Measurements from ENCODE around the gene R3HDM1.
"Not testable (repeated sequence)": the region's sequence is repeated elsewhere in the genome, so short reads cannot be mapped to it uniquely, and the experiment has no call there.

The R3HDM1 gene

DNA sequence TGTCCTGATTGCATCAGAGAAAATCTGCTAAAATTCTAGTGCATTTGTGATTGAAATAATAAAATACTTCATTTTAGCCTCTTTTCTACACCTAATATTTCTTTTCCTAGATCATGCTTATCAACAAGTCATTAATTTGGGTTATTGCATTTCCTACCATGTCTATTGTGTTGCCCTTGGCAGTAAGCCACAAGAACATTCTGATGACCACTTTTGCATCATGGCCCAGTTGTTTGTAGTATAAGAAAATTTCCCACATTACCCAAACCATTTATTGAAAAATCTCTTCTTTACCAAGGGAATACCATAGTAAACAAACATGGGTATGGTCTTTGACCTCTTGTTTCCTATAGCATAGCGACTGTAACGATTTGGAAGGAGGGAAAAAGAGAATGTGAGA, 76.3 kb downstream of the R3HDM1 start:
- no peak overlapping the region for H3K4me3 Mint-ChIP-seq

GRCh38 chr2:135612319-135612718, 81.0 kb downstream of the R3HDM1 start:
- no peak overlapping the region for H3K4me3 Mint-ChIP-seq
- no peak overlapping the region for H3K27ac Mint-ChIP-seq
- peaks cover 23% of the 10 kb centered on the region for H3K36me3 Mint-ChIP-seq
- ATAC-seq: no peak
- no peaks in the 10 kb centered on the region for H3K4me1 Mint-ChIP-seq
- no peaks in the 10 kb centered on the region for H3K9me3 Mint-ChIP-seq
- no peaks in the 10 kb centered on the region for H3K27me3 Mint-ChIP-seq

More for the DNA sequence above, 76.3 kb downstream of the R3HDM1 start:
- Mint-ChIP-seq H3K9me3 (no peaks in the 10 kb centered on the region), H3K27me3 (no peaks in the 10 kb centered on the region), H3K27ac (no peak overlapping the region), H3K36me3 (peaks cover 44% of the 10 kb centered on the region), H3K4me1 (no peaks in the 10 kb centered on the region)
- ATAC-seq: no peak

DNA sequence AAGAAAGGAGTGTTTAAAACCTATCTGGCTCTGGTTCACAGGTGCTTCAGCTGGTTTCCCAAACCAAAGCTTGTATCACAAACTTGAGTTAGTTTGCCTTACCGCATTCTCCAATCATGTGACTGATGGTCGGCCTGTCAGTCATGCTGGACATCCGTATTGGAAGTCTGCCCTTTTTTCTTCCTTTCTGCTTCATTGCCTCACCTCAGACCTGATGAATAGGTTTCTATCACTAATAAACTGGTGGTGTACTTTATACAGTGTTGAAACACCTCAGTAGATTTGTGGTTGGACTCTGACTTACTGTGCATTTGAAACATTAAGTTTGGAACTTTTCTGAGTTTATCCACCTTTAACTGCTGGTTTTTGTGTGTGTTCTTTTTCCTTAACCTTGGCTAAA, 84.1 kb downstream of the R3HDM1 start:
- no peaks in the 10 kb centered on the region for H3K9me3 Mint-ChIP-seq
- no peak for ATAC-seq
- H3K27me3 Mint-ChIP-seq: no peaks in the 10 kb centered on the region
- H3K36me3 Mint-ChIP-seq: peaks cover 12% of the 10 kb centered on the region
- H3K27ac Mint-ChIP-seq: no peak overlapping the region
- no peak overlapping the region for H3K4me3 Mint-ChIP-seq
- H3K4me1 Mint-ChIP-seq: no peaks in the 10 kb centered on the region

DNA sequence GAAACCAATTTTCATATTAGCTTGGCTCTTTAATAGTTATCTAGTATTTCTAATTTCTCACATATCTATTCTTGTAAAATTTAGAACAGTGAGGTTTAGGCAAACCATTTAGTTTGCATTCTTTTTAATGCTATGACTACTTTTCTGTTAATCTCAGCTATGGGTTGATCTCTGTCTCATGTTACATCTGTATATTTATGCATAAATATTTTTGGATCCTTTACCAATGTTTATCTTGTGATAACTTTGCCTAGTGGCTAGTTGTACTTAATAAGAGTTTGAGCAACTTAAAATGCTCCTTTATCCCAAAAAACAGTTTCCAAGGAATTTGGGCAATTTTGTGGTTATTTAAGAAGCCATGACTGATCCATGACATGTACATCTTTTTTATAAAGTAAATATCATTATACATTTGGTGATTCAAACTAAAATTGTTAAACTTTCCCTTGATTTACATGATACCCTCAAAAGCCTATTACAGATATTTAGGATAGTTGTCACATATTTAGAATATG, 86.3 kb downstream of the R3HDM1 start:
- peaks cover 12% of the 10 kb centered on the region for H3K36me3 Mint-ChIP-seq

DNA sequence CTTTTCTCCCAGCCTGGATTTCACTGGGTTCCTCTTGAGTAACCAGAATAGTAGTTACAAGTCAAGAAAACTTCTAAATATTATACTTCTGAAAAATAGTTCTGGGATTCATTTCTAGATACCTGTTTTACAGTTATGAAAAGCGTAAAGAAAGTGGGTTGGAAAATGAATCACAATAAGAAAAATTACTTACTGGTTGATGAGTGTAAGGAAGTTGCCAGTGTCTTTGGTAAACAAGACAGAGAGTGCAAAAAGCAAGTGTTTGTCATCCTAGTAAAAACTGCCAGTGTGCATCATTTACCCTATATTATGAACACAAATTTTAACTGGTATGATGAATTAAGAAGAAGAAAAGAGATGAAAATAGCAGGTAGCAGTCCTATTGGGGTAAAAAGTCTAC, 88.9 kb downstream of the R3HDM1 start:
- H3K27me3 Mint-ChIP-seq: no peaks in the 10 kb centered on the region
- no peak overlapping the region for H3K4me3 Mint-ChIP-seq
- peaks cover 31% of the 10 kb centered on the region for H3K36me3 Mint-ChIP-seq
- H3K4me1 Mint-ChIP-seq: no peaks in the 10 kb centered on the region
- ATAC-seq: no peak
- H3K9me3 Mint-ChIP-seq: no peaks in the 10 kb centered on the region
- H3K27ac Mint-ChIP-seq: no peak overlapping the region

More for the DNA sequence above, 86.3 kb downstream of the R3HDM1 start:
- Mint-ChIP-seq H3K27me3 (no peaks in the 10 kb centered on the region), H3K9me3 (no peaks in the 10 kb centered on the region), H3K27ac (no peak overlapping the region), H3K4me3 (no peak overlapping the region), H3K4me1 (no peaks in the 10 kb centered on the region)
- ATAC-seq: no peak

GRCh38 chr2:135629520-135629919, 98.2 kb downstream of the R3HDM1 start:
- H3K27ac Mint-ChIP-seq: no peak overlapping the region
- H3K4me3 Mint-ChIP-seq: no peak overlapping the region
- no peaks in the 10 kb centered on the region for H3K9me3 Mint-ChIP-seq
- no peaks in the 10 kb centered on the region for H3K4me1 Mint-ChIP-seq
- no peaks in the 10 kb centered on the region for H3K27me3 Mint-ChIP-seq
- ATAC-seq: no peak
- H3K36me3 Mint-ChIP-seq: peaks cover 21% of the 10 kb centered on the region

DNA sequence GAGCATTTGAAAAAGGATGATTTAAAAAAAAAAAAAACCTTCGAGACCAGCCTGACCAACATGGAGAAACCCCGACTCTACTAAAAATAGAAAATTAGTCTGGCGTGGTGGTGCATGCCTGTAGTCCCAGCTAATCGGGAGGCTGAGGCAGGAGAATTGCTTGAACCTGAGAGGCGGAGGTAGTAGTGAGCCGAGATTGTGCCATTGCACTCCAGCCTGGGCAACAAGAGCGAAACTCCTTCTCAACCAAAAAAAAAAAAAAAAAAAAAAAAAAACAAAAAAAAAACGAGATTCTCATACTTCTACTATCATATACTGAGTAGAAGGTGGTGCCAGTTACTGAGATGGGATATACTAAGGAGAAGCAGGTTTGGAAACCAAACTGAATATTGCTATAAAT, 98.8 kb downstream of the R3HDM1 start:
- H3K36me3 Mint-ChIP-seq: peaks cover 16% of the 10 kb centered on the region
- not testable (repeated sequence) for H3K4me3 Mint-ChIP-seq, ATAC-seq, H3K27me3 Mint-ChIP-seq, H3K9me3 Mint-ChIP-seq, H3K4me1 Mint-ChIP-seq, H3K27ac Mint-ChIP-seq

- Mint-ChIP-seq H3K4me1 (no peaks in the 10 kb centered on the region), H3K9me3 (no peaks in the 10 kb centered on the region), H3K36me3 (peaks cover 14% of the 10 kb centered on the region), H3K27ac (no peak overlapping the region), H3K4me3 (no peak overlapping the region), H3K27me3 (no peaks in the 10 kb centered on the region)
- ATAC-seq: no peak
Observed at GRCh38 chr2:135630488-135630887, 99.2 kb downstream of the R3HDM1 start.

- Mint-ChIP-seq H3K4me1 (peaks cover 9% of the 10 kb centered on the region), H3K9me3 (no peaks in the 10 kb centered on the region), H3K36me3 (peaks cover 21% of the 10 kb centered on the region), H3K4me3 (no peak overlapping the region), H3K27me3 (no peaks in the 10 kb centered on the region), H3K27ac (no peak overlapping the region)
- ATAC-seq: no peak
Observed at GRCh38 chr2:135633582-135633981, 102.3 kb downstream of the R3HDM1 start.

GRCh38 chr2:135635212-135635835, 104.0 kb downstream of the R3HDM1 start:
- no peak for ATAC-seq
- Mint-ChIP-seq H3K27ac (no peak overlapping the region), H3K4me1 (peaks cover 9% of the 10 kb centered on the region), H3K4me3 (no peak overlapping the region), H3K36me3 (peaks cover 16% of the 10 kb centered on the region), H3K9me3 (no peaks in the 10 kb centered on the region), H3K27me3 (no peaks in the 10 kb centered on the region)

GRCh38 chr2:135636982-135637381, 105.7 kb downstream of the R3HDM1 start:
- no peak overlapping the region for H3K4me3 Mint-ChIP-seq
- H3K27me3 Mint-ChIP-seq: no peaks in the 10 kb centered on the region
- no peak for ATAC-seq
- no peaks in the 10 kb centered on the region for H3K9me3 Mint-ChIP-seq
- H3K4me1 Mint-ChIP-seq: peaks cover 9% of the 10 kb centered on the region
- H3K27ac Mint-ChIP-seq: peak overlapping the region; percentile 64
- peaks cover 25% of the 10 kb centered on the region for H3K36me3 Mint-ChIP-seq

GRCh38 chr2:135637456-135638087, 106.3 kb downstream of the R3HDM1 start:
- H3K27me3 Mint-ChIP-seq: no peaks in the 10 kb centered on the region

GRCh38 chr2:135638825-135639224, 107.5 kb downstream of the R3HDM1 start:
- peaks cover 27% of the 10 kb centered on the region for H3K36me3 Mint-ChIP-seq
- peaks cover 9% of the 10 kb centered on the region for H3K4me1 Mint-ChIP-seq
- no peaks in the 10 kb centered on the region for H3K9me3 Mint-ChIP-seq
- no peaks in the 10 kb centered on the region for H3K27me3 Mint-ChIP-seq
- ATAC-seq: no peak
- no peak overlapping the region for H3K4me3 Mint-ChIP-seq
- H3K27ac Mint-ChIP-seq: no peak overlapping the region

More at GRCh38 chr2:135637456-135638087, 106.3 kb downstream of the R3HDM1 start:
- peak overlapping the region; percentile 64 for H3K27ac Mint-ChIP-seq
- peaks cover 27% of the 10 kb centered on the region for H3K36me3 Mint-ChIP-seq
- no peak overlapping the region for H3K4me3 Mint-ChIP-seq
- peaks cover 9% of the 10 kb centered on the region for H3K4me1 Mint-ChIP-seq
- peak; percentile 86 for ATAC-seq
- H3K9me3 Mint-ChIP-seq: no peaks in the 10 kb centered on the region

GRCh38 chr2:135641156-135642068, 110.1 kb downstream of the R3HDM1 start:
- Mint-ChIP-seq H3K4me3 (no peak overlapping the region), H3K27me3 (no peaks in the 10 kb centered on the region), H3K4me1 (peaks cover 9% of the 10 kb centered on the region), H3K36me3 (peaks cover 31% of the 10 kb centered on the region), H3K27ac (peak overlapping the region; percentile 31), H3K9me3 (no peaks in the 10 kb centered on the region)
- no peak for ATAC-seq

- H3K36me3 Mint-ChIP-seq: peaks cover 38% of the 10 kb centered on the region
Observed at GRCh38 chr2:135647836-135648579, 116.7 kb downstream of the R3HDM1 start.

More at GRCh38 chr2:135647836-135648579, 116.7 kb downstream of the R3HDM1 start:
- Mint-ChIP-seq H3K4me3 (no peak overlapping the region), H3K27me3 (no peaks in the 10 kb centered on the region), H3K27ac (no peak overlapping the region), H3K4me1 (no peaks in the 10 kb centered on the region), H3K9me3 (no peaks in the 10 kb centered on the region)
- ATAC-seq: no peak

Measured in stimulated activated memory B cell treated with anti-CD40 and anti-IgM and Interleukin-4, amounts not matched to agents 10 μg/mL and 1 μg/mL and 100 μg/mL, for 72 hours (primary cell).